PC-3 (cell line): ENCODE measurements around the gene SLC15A4. TPM values are rescaled to one million over a fixed set of nuclear protein-coding genes. Genes with fewer than 3 reads are reported as not detected.

Experiments
- ATAC-seq: fragments of 200-7000 bp; cut with Tn5 transposase; 2 replicates; pipeline ENCODE4 v1.9.1; 2020; ENCODE audit warnings: mild to moderate bottlenecking, moderate library complexity
- BruUV-seq: library from RNA; stranded (reverse); fragments of 400-500 nt; replicated peaks from 2 replicates; lab custom pipeline; 2021; lab: Mats Ljungman, UMichigan
- CTCF ChIA-PET: fragments of 300-600 bp; sonication (Branson Sonifier 250); formaldehyde crosslinking; loops from one replicate; lab custom pipeline; 2022; ENCODE audit warnings: antibody characterized with exemption; lab: Charles Lee
- POLR2A ChIA-PET: fragments of 300-600 bp; sonication (Branson Sonifier 250); formaldehyde crosslinking; loops from one replicate; lab custom pipeline; 2022; ENCODE audit warnings: antibody characterized with exemption; ENCODE audit not compliant: unreplicated experiment; lab: Charles Lee
- DNase-seq: peaks from one replicate; pipeline ENCODE4 v3.0.0-alpha.2; 2015
- H2AFZ ChIP-seq: fragments of 300-600 bp; sonication (generic); 2 replicates; pipeline ENCODE4 v1.6.0; 2016; ENCODE audit warnings: antibody characterized with exemption, low read length
- H3F3A ChIP-seq: fragments of 300-600 bp; sonication (generic); one replicate; pipeline ENCODE4 v1.6.0; 2017; ENCODE audit warnings: antibody characterized with exemption, low read length, control low read depth, mild to moderate bottlenecking; ENCODE audit not compliant: unreplicated experiment
- H3K27ac ChIP-seq: fragments of 300-600 bp; sonication (generic); 2 replicates; pipeline ENCODE4 v1.5.1; 2016; ENCODE audit warnings: mild to moderate bottlenecking, low read length
- H3K27me3 ChIP-seq: fragments of 300-600 bp; sonication (generic); 2 replicates; pipeline ENCODE4 v1.6.1; 2016; ENCODE audit warnings: low read length, mixed read lengths
- H3K36me3 ChIP-seq: fragments of 300-600 bp; sonication (generic); 2 replicates; pipeline ENCODE4 v1.6.1; 2016; ENCODE audit warnings: low read depth, mixed run types, low read length, mixed read lengths
- H3K4me1 ChIP-seq: fragments of 300-600 bp; sonication (generic); 2 replicates; pipeline ENCODE4 v1.5.1; 2016; ENCODE audit warnings: low read length; ENCODE audit not compliant: insufficient read depth
- H3K4me2 ChIP-seq: fragments of 300-600 bp; sonication (generic); 2 replicates; pipeline ENCODE4 v1.6.0; 2016; ENCODE audit warnings: low read length
- H3K4me3 ChIP-seq: fragments of 300-600 bp; sonication (generic); 2 replicates; pipeline ENCODE4 v1.5.1; 2016; ENCODE audit warnings: mild to moderate bottlenecking, low read length, mixed read lengths
- H3K79me2 ChIP-seq: fragments of 300-600 bp; sonication (generic); 2 replicates; pipeline ENCODE4 v1.6.1; 2017; ENCODE audit warnings: low read length, mixed read lengths
- H3K9ac ChIP-seq: fragments of 300-600 bp; sonication (generic); 2 replicates; pipeline ENCODE4 v1.6.0; 2016; ENCODE audit warnings: mild to moderate bottlenecking, low read length
- H3K9me2 ChIP-seq: fragments of 300-600 bp; sonication (generic); replicated peaks from 2 replicates; pipeline ENCODE4 v1.6.1; 2016; ENCODE audit warnings: mixed run types, low read length, mixed read lengths
- H3K9me3 ChIP-seq: fragments of 300-600 bp; sonication (generic); 2 replicates; pipeline ENCODE4 v1.6.1; 2016; ENCODE audit warnings: low read length, mixed read lengths
- H4K20me1 ChIP-seq: fragments of 300-600 bp; sonication (generic); 2 replicates; pipeline ENCODE4 v1.6.1; 2016; ENCODE audit warnings: low read length, mixed read lengths
- EZH2 ChIP-seq: fragments of 300-600 bp; sonication (generic); IDR thresholded peaks from one replicate; pipeline ENCODE4 v1.6.1; 2017; ENCODE audit warnings: antibody characterized with exemption, mild to moderate bottlenecking, low read length; ENCODE audit not compliant: unreplicated experiment
- EZH2phosphoT487 ChIP-seq: fragments of 300-600 bp; sonication (generic); IDR thresholded peaks from 2 replicates; pipeline ENCODE4 v1.6.1; 2018; ENCODE audit warnings: mild to moderate bottlenecking, antibody characterized with exemption, low read length, borderline replicate concordance
- intact Hi-C: fragments of 100-400 bp; cut with micrococcal nuclease; formaldehyde crosslinking; loops from 2 replicates; pipeline ENCODE4 v1.9.0; 2023
- total RNA-seq: library from RNA; depleted of rRNA; stranded (reverse); fragments of >200 nt; gene quantifications from 2 replicates; pipeline ENCODE4 v1.2.3, GENCODE V29; 2014
- TF ChIP-seq, protein P1 (sequence below): fragments of 300-600 bp; sonication (generic); conservative IDR thresholded peaks from 2 replicates; pipeline ENCODE4 v1.5.1; 2017; ENCODE audit warnings: antibody characterized with exemption, low read depth, mild to moderate bottlenecking, low read length

Gene SLC15A4
- total RNA-seq, 1 experiment from 2014 or later, result 20.8 TPM

DNA sequence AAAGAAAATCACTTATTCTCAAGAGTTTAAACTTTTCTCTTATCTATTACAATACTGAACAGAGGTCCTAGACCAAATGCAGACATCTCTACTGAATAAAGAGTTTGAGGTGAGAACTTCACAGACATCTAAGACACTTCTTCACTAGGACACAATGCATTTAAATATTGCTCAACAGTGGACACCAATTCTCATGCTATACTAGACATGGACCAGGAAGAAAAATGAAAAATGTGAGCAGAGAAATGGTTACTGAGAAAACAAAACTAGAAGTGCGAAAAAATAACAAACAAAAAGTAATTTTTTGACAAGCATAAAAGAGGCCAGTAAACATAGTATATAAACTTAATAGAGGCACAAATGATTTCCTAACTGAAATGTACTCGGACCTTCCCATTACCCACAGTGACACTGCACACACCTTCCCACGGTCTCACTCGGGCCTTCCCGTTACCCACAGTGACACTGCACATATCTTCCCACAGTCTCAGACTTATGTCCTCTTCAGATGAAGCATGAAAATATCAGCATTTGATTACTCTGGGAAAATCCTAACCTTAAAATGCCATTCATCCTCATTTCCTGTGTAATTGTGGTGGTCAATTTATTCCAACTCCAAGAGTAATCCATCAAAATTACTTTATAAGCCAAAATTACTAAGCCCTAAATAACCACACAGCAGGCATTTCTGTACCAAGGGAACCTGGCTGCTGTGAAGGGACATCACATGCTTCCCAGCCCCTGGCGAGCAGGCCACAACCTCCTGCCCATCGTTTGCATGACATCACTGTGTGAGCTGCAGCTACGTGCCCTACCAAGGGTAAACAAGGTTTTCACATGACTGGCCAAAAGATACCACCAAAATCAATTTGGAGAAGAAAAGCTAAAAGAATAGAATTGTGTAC is 6.4 kb downstream of the SLC15A4 start:
- Histone ChIP-seq H3K79me2 (peaks cover 100% of the 10 kb centered on the region), H3K4me1 (0 out of 2 replicates have a peak, but pooled peaks cover 5% of the 10 kb centered on the region), H3K4me3 (no peak overlapping the region), H3K36me3 (peaks cover 35% of the 10 kb centered on the region), H3K27ac (no peak overlapping the region), H2AFZ (no peak overlapping the region), H3F3A (no peaks in the 10 kb centered on the region), H3K27me3 (no peaks in the 10 kb centered on the region), H3K9me3 (no peaks in the 10 kb centered on the region), H3K4me2 (no peak overlapping the region), H3K9ac (no peak overlapping the region), H3K9me2 (no peaks in the 10 kb centered on the region), H4K20me1 (peaks cover 31% of the 10 kb centered on the region)
- POLR2A ChIA-PET, result no interaction called here
- CTCF ChIA-PET, result no interaction called here
- intact Hi-C loops, result loop anchor here (2.0 kb wide), 1 partner anchor 15 kb away; no protein-coding TSS in a partner anchor
- TF ChIP-seq EZH2 (no peak), EZH2phosphoT487 (no peak)
- TF ChIP-seq, protein P1, sequence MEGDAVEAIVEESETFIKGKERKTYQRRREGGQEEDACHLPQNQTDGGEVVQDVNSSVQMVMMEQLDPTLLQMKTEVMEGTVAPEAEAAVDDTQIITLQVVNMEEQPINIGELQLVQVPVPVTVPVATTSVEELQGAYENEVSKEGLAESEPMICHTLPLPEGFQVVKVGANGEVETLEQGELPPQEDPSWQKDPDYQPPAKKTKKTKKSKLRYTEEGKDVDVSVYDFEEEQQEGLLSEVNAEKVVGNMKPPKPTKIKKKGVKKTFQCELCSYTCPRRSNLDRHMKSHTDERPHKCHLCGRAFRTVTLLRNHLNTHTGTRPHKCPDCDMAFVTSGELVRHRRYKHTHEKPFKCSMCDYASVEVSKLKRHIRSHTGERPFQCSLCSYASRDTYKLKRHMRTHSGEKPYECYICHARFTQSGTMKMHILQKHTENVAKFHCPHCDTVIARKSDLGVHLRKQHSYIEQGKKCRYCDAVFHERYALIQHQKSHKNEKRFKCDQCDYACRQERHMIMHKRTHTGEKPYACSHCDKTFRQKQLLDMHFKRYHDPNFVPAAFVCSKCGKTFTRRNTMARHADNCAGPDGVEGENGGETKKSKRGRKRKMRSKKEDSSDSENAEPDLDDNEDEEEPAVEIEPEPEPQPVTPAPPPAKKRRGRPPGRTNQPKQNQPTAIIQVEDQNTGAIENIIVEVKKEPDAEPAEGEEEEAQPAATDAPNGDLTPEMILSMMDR, result no peak
- no TSS peak for BruUV-seq
- DNase-seq, result no peak
- ATAC-seq, result no peak

DNA sequence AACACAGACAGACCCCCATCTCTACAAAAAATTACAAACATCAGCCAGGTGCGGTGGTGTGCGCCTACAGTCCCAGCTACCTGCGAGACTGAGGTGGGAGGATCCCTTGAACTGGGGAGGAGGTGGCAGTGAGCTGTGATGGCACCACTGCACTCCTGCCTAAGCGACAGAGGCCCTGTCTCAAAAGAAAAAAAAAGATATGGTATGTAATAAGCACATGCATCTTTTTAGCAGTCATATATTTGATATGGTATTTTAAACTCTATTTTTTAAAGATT is 7.2 kb downstream of the SLC15A4 start:
- Histone ChIP-seq H3K79me2 (peaks cover 99% of the 10 kb centered on the region), H3K27ac (no peak overlapping the region), H3K9ac (no peak overlapping the region), H3K4me3 (no peak overlapping the region), H3K9me3 (no peaks in the 10 kb centered on the region), H2AFZ (no peak overlapping the region), H3F3A (no peaks in the 10 kb centered on the region), H3K4me2 (no peak overlapping the region), H4K20me1 (peaks cover 31% of the 10 kb centered on the region), H3K27me3 (no peaks in the 10 kb centered on the region), H3K9me2 (no peaks in the 10 kb centered on the region), H3K36me3 (peaks cover 38% of the 10 kb centered on the region), H3K4me1 (no peaks in the 10 kb centered on the region)
- no TSS peak for BruUV-seq
- ATAC-seq, result no peak
- intact Hi-C loops, result loop anchor here (2.0 kb wide), 1 partner anchor 14 kb away; no protein-coding TSS in a partner anchor
- TF ChIP-seq EZH2phosphoT487 (no peak), EZH2 (no peak)
- TF ChIP-seq, protein P1, result no peak
- ChIA-PET POLR2A (no interaction called here), CTCF (no interaction called here)
- no peak for DNase-seq
